Measurements from ENCODE around the gene BTG4.

The BTG4 gene

DNA sequence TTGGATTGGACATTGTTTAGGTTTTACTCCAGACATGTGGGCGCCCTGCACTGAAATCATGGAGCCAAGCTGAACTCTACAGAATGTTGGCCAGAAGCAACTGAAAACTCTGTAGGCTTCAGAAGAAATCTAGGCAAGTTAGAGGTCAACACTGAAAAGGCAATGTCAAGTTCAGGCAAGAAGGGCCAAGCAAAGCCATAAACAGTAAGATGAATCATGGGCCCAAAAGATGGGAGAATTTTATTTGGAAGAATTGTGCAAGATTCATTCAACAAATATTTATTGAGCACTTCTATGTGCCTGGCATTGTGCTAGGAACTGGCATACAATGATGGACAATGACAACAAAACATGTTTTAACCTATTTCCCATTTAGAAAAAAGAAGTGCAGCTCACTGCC is 13.3 kb upstream of the BTG4 start:
- H3K27ac Mint-ChIP-seq = no peak overlapping the region
- peaks cover 90% of the 10 kb centered on the region for H3K4me1 Mint-ChIP-seq (ENCODE audit: low read depth)
- H3K36me3 Mint-ChIP-seq (ENCODE audit: low read depth) = no peaks in the 10 kb centered on the region
- no peaks in the 10 kb centered on the region for H3K9me3 Mint-ChIP-seq
- H3K4me3 Mint-ChIP-seq = peak overlapping the region; percentile 42
- peaks cover 5% of the 10 kb centered on the region for H3K27me3 Mint-ChIP-seq

DNA sequence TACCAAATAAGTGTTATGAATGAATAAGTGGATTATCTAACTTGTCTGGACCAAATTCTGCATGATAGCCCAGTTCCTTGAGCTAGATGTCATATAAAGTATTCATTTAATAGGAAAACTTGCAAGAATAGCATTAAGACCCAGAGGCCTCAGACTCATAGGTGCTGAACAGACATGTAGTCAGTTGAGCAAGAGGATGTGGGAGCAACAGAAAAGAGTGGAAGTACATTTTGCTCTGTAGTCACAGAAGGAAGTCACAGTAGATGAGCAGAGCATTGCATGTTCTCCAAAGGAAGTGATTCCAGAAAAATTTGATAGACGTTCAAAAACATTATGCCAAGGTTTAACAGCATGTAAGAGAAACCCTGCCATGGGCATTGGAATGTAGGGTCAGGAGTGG is 11.9 kb upstream of the BTG4 start:
- Mint-ChIP-seq H3K9me3 (no peaks in the 10 kb centered on the region), H3K27ac (no peak overlapping the region)

DNA sequence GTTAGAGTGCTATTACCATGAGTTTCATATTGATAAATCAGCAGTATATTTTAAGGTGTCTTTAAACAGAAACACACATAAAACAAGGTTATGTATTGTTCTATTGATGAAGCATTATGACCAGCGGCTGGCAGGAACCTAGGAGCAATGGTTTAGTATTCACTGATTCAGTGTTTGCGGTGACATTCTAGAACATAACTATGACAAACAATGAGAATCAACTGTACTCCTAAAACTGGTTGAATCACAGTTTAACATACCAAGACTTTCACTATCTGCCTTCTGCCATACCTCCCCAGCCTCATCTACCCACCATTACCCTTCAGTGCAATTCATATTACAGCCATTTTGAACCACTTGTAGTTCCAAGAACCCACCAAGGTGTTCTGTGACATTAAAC is 11.2 kb upstream of the BTG4 start:
- peak overlapping the region; percentile 4 for H3K27ac Mint-ChIP-seq
- no peak overlapping the region for H3K4me3 Mint-ChIP-seq
- peaks cover 5% of the 10 kb centered on the region for H3K27me3 Mint-ChIP-seq
- H3K36me3 Mint-ChIP-seq (ENCODE audit: low read depth) = no peaks in the 10 kb centered on the region
- peaks cover 85% of the 10 kb centered on the region for H3K4me1 Mint-ChIP-seq (ENCODE audit: low read depth)
- H3K9me3 Mint-ChIP-seq = no peaks in the 10 kb centered on the region

More for the DNA sequence above, 11.9 kb upstream of the BTG4 start:
- Mint-ChIP-seq H3K4me1 (ENCODE audit: low read depth) (peaks cover 85% of the 10 kb centered on the region), H3K4me3 (no peak overlapping the region), H3K27me3 (peaks cover 5% of the 10 kb centered on the region), H3K36me3 (ENCODE audit: low read depth) (no peaks in the 10 kb centered on the region)

DNA sequence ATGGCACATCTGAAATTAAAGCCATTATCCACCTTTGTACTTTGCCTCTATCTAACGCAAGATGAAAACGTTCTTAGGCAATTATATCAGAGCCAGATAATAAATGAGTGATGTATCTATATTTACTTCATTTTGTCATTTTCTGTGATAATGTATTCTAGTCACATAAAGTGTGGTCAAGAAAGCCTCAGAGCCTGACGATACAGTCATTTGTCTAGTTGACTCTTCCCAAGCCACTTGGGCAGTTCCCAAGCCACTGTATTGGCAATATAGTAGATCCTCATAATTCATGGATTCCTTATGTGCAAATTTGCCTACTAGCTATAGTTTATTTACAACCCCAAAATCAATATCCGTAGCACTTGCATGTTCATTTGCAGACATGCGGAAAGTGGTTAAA is 10.2 kb upstream of the BTG4 start:
- H3K4me1 Mint-ChIP-seq (ENCODE audit: low read depth) = peaks cover 83% of the 10 kb centered on the region

DNA sequence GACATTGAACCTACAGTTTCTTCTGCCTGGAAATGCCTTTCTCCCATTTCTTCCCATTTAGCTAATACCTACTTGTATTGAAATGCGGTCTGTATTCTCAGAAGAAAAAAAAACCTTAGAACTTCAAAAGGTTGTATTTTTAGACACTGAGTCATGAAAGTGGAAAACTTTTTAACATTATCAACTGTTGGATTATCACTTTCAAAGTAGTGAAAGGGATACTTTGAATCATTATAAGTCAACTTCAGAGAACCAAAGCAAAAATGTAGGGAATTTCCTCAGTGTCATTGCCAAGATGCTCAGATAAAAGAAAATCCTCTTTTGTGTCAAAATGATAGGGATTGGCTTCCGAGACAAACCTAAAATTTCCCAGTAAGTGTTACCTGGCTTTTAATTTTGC is 8.9 kb upstream of the BTG4 start:
- Mint-ChIP-seq H3K4me1 (ENCODE audit: low read depth) (peaks cover 72% of the 10 kb centered on the region), H3K36me3 (ENCODE audit: low read depth) (no peaks in the 10 kb centered on the region), H3K27ac (peak overlapping the region; percentile 68), H3K4me3 (peak overlapping the region; percentile 26), H3K27me3 (peaks cover 5% of the 10 kb centered on the region), H3K9me3 (no peaks in the 10 kb centered on the region)

More for the DNA sequence above, 10.2 kb upstream of the BTG4 start:
- H3K36me3 Mint-ChIP-seq (ENCODE audit: low read depth) = no peaks in the 10 kb centered on the region
- H3K27ac Mint-ChIP-seq = no peak overlapping the region
- peaks cover 5% of the 10 kb centered on the region for H3K27me3 Mint-ChIP-seq
- H3K4me3 Mint-ChIP-seq = no peak overlapping the region
- no peaks in the 10 kb centered on the region for H3K9me3 Mint-ChIP-seq

DNA sequence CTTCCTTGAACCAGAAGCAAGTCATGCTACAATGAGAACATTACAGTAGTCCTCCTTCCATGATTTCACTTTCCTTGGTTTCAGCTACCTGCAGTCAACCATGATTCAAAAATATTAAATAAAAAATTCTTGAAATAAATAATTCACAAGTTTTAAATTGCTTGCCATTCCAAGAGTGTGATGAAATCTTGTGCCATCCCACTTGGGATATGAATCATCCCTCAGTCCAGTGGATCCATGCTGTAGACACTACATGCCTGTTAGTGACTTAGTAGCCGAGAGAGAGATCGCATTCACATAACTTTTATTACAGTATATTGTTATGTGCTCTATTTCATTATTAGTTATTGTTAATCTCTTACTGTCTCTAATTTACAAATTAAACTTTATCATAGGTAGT is 8.4 kb upstream of the BTG4 start:
- Mint-ChIP-seq H3K27me3 (peaks cover 5% of the 10 kb centered on the region), H3K36me3 (ENCODE audit: low read depth) (no peaks in the 10 kb centered on the region), H3K9me3 (no peaks in the 10 kb centered on the region), H3K4me1 (ENCODE audit: low read depth) (peaks cover 66% of the 10 kb centered on the region), H3K4me3 (no peak overlapping the region), H3K27ac (peak overlapping the region; percentile 68)

- Mint-ChIP-seq H3K4me1 (ENCODE audit: low read depth) (peaks cover 61% of the 10 kb centered on the region), H3K9me3 (no peaks in the 10 kb centered on the region), H3K36me3 (ENCODE audit: low read depth) (no peaks in the 10 kb centered on the region), H3K27ac (no peak overlapping the region), H3K27me3 (peaks cover 16% of the 10 kb centered on the region), H3K4me3 (no peak overlapping the region)
These were observed 6.5 kb upstream of the BTG4 start for GRCh38 chr11:111518668-111519067.

GRCh38 chr11:111515591-111515990 is 3.4 kb upstream of the BTG4 start:
- Mint-ChIP-seq H3K27me3 (peaks cover 28% of the 10 kb centered on the region), H3K4me3 (no peak overlapping the region), H3K9me3 (no peaks in the 10 kb centered on the region), H3K27ac (no peak overlapping the region), H3K4me1 (ENCODE audit: low read depth) (peaks cover 44% of the 10 kb centered on the region), H3K36me3 (ENCODE audit: low read depth) (no peaks in the 10 kb centered on the region)

- H3K27ac Mint-ChIP-seq = no peak within 1 kb of the TSS
- H3K4me3 Mint-ChIP-seq = peak within 1 kb of the TSS; percentile 51
- no peaks in the 10 kb centered on the region for H3K9me3 Mint-ChIP-seq
- peaks cover 38% of the 10 kb centered on the region for H3K4me1 Mint-ChIP-seq (ENCODE audit: low read depth)
- H3K27me3 Mint-ChIP-seq = peaks cover 34% of the 10 kb centered on the region
- no peaks in the 10 kb centered on the region for H3K36me3 Mint-ChIP-seq (ENCODE audit: low read depth)
These were observed 2.2 kb upstream of the BTG4 start, which contains the start of gene HOATZ for GRCh38 chr11:111514216-111515031. HOATZ (plus strand) TSS chr11:111514778; CDS start chr11:111514785, 7 bp downstream.

GRCh38 chr11:111513240-111513605 is 1.0 kb upstream of the BTG4 start:
- peak overlapping the region; percentile 59 for H3K4me3 Mint-ChIP-seq
- peaks cover 37% of the 10 kb centered on the region for H3K27me3 Mint-ChIP-seq
- no peak overlapping the region for H3K27ac Mint-ChIP-seq
- H3K36me3 Mint-ChIP-seq (ENCODE audit: low read depth) = no peaks in the 10 kb centered on the region
- H3K9me3 Mint-ChIP-seq = no peaks in the 10 kb centered on the region
- peaks cover 28% of the 10 kb centered on the region for H3K4me1 Mint-ChIP-seq (ENCODE audit: low read depth)

DNA sequence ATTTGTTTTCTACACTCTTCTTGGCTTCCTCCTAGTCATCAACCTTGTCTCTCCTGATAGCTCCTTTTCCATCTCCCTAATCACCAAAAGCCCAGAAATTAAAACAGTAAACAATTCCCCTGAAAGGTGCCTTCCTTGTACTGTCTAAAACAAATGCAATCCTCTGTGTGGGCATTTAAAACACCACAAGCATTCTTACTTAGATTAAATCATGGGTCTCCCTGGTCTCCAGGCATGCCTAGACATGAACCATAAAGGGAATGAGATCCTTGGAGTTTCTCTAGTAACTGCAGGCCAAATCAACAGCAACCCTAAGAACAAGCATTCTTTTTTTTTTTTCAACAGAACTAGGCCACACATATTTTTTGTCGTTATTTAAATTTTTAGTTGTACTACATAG is 1.9 kb downstream of the BTG4 start:
- Mint-ChIP-seq H3K36me3 (ENCODE audit: low read depth) (no peaks in the 10 kb centered on the region), H3K4me3 (no peak overlapping the region), H3K9me3 (no peaks in the 10 kb centered on the region), H3K27me3 (peaks cover 54% of the 10 kb centered on the region), H3K4me1 (ENCODE audit: low read depth) (peaks cover 22% of the 10 kb centered on the region), H3K27ac (no peak overlapping the region)

DNA sequence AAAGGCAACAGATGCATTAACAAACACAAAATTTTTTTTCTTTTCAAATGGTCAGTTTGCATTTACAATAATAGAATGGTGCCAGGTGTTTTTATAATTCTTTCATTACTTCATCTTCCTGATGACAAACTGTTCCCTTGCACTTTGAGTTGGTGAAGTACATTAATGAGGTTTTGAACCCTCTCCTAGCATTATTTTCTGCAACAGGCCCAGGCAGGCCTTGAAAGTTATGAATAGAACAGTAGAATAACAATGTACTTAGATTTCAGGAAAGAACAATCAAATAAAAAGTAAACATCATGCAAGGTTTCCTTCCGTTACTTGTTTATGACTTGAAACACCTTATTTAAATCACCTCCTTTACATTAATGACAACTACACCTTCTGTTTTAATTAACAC is 9.6 kb downstream of the BTG4 start:
- H3K9me3 Mint-ChIP-seq = no peaks in the 10 kb centered on the region
- peaks cover 53% of the 10 kb centered on the region for H3K27me3 Mint-ChIP-seq
- H3K4me3 Mint-ChIP-seq = no peak overlapping the region
- H3K4me1 Mint-ChIP-seq (ENCODE audit: low read depth) = no peaks in the 10 kb centered on the region
- H3K27ac Mint-ChIP-seq = no peak overlapping the region
- no peaks in the 10 kb centered on the region for H3K36me3 Mint-ChIP-seq (ENCODE audit: low read depth)

DNA sequence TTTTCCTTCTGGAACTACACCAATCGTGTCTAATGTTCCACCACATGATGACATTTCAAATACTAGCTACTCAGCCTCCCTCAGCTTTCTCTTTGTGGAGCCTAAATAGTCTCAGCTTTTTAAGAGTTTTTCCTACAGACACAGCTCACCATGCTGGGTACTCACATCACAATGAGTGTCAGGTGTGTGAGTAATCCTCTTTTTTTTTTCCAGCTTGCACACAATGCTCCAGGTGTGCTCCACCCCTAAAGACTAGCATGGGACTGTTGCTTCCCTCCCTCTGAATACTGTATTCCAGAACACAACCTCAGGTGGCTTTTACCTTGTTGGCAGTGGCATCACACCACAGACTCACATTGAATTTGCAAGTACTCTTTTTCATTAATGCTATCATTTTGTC is 11.7 kb downstream of the BTG4 start:
- Mint-ChIP-seq H3K4me1 (ENCODE audit: low read depth) (no peaks in the 10 kb centered on the region), H3K27me3 (peaks cover 44% of the 10 kb centered on the region), H3K27ac (no peak overlapping the region), H3K9me3 (no peaks in the 10 kb centered on the region), H3K36me3 (ENCODE audit: low read depth) (no peaks in the 10 kb centered on the region), H3K4me3 (no peak overlapping the region)

DNA sequence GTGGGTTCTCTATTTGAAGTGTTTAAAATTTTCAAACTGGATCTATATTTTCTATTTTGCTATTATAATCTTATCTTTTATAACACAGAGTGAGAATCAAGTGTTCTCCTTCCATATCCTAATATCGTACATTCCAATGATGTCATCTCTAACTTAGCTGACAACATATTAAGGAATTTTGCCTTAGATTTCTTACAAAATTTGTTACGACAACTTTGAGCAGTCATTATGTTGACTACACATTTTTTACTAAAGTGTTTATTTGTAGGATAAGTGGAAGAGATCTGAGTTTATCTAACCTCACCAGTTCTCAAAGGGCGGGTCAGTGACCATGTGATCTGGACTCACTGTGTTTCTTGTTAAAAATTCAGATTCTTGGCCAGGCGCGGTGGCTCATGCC is 12.7 kb downstream of the BTG4 start:
- peaks cover 36% of the 10 kb centered on the region for H3K27me3 Mint-ChIP-seq
- H3K36me3 Mint-ChIP-seq (ENCODE audit: low read depth) = no peaks in the 10 kb centered on the region
- H3K27ac Mint-ChIP-seq = no peak overlapping the region
- H3K4me3 Mint-ChIP-seq = no peak overlapping the region
- H3K9me3 Mint-ChIP-seq = no peaks in the 10 kb centered on the region
- H3K4me1 Mint-ChIP-seq (ENCODE audit: low read depth) = no peaks in the 10 kb centered on the region

GRCh38 chr11:111494040-111494439 is 18.1 kb downstream of the BTG4 start:
- Mint-ChIP-seq H3K4me1 (ENCODE audit: low read depth) (no peaks in the 10 kb centered on the region), H3K36me3 (ENCODE audit: low read depth) (no peaks in the 10 kb centered on the region), H3K4me3 (no peak overlapping the region), H3K27me3 (peaks cover 30% of the 10 kb centered on the region), H3K27ac (no peak overlapping the region), H3K9me3 (no peaks in the 10 kb centered on the region)

DNA sequence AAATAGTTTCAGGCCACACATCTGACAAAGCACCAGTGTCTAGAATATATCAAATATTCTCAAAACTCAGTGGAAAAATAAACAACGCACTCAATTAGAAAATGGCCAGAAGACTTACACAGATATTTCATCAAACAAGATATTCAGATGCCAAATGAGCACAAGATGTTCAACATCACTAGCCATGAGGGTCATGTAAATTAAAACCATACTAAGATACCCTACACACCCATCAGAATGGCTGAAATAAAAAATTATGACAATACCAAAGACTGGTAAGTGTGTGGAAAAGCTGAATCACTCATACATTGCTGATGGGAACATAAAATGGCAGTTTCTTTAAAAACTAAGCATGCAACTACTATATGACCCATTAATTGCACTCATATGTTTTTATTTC is 21.7 kb downstream of the BTG4 start:
- H3K4me1 Mint-ChIP-seq (ENCODE audit: low read depth) = no peaks in the 10 kb centered on the region
- H3K9me3 Mint-ChIP-seq = peaks cover 9% of the 10 kb centered on the region
- no peaks in the 10 kb centered on the region for H3K36me3 Mint-ChIP-seq (ENCODE audit: low read depth)
- no peak overlapping the region for H3K27ac Mint-ChIP-seq
- H3K4me3 Mint-ChIP-seq = no peak overlapping the region
- peaks cover 26% of the 10 kb centered on the region for H3K27me3 Mint-ChIP-seq

Data from stimulated activated naive CD8-positive, alpha-beta T cell treated with anti-CD3 and anti-CD28 coated beads, Interleukin-15, Interleukin-2, amounts not matched to agents 100 ng/mL and 50 ng/mL, for 24 hours (primary cell).